Upper lobe of left lung (tissue), 6 donors: ENCODE results near the gene CRYGA. TPM values are rescaled to one million over a fixed set of nuclear protein-coding genes. Genes with fewer than 3 reads are reported as not detected.

ENCODE experiments used
- ATAC-seq, 2 donors: fragments of 200-7000 bp; cut with Tn5 transposase; one replicate each; pipeline ENCODE4 v1.9.1; 2022; ENCODE audit warnings: mild to moderate bottlenecking in 2 of 2, moderate library complexity in 2 of 2; ENCODE audit not compliant: low FRiP score in 2 of 2
- DNase-seq, 2 donors: peaks; one replicate each; pipeline ENCODE4 v3.0.0-alpha.2; 2019 to 2020
- H3K27ac ChIP-seq, 4 donors: fragments of 200-600 bp; sonication (generic); one replicate each; pipeline ENCODE4 v1.5.1; 2016 to 2019
- H3K27me3 ChIP-seq, 4 donors: fragments of 200-600 bp; sonication (generic); one replicate each; pipeline ENCODE4 v1.5.1; 2017 to 2019
- H3K36me3 ChIP-seq, 4 donors: fragments of 200-600 bp; sonication (generic); one replicate each; pipeline ENCODE4 v1.5.1; 2016 to 2019
- H3K4me1 ChIP-seq, 4 donors: fragments of 200-600 bp; sonication (generic); one replicate each; pipeline ENCODE4 v1.5.1; 2018 to 2019
- H3K4me3 ChIP-seq, 4 donors: fragments of 200-600 bp; sonication (generic); one replicate each; pipeline ENCODE4 v1.5.1; 2017 to 2019; ENCODE audit warnings: mild to moderate bottlenecking in 2 of 4, moderate library complexity in 1 of 4
- H3K9me3 ChIP-seq, 4 donors: fragments of 200-600 bp; sonication (generic); one replicate each; pipeline ENCODE4 v1.5.1; 2018 to 2019
- EP300 ChIP-seq, 4 donors: sonication (generic); formaldehyde crosslinking; IDR thresholded peaks; one replicate each; pipeline ENCODE4 v1.5.1; 2017; ENCODE audit warnings: antibody characterized with exemption in 4 of 4, control low read depth in 2 of 4
- POLR2A ChIP-seq, 4 donors: fragments of 450-650 bp; IDR thresholded peaks; one replicate each; pipeline ENCODE4 v1.5.1; 2016 to 2017; ENCODE audit warnings: antibody characterized with exemption in 4 of 4, mild to moderate bottlenecking in 2 of 4
- POLR2AphosphoS5 ChIP-seq, 2 donors: sonication (generic); formaldehyde crosslinking; IDR thresholded peaks; one replicate each; pipeline ENCODE4 v1.5.1; 2017; ENCODE audit warnings: antibody characterized with exemption in 2 of 2
- WGBS, 2 donors: methylation state at CpG; one replicate each; pipeline ENCODE4 v1.1.5; 2017 to 2018; 5-methylcytosine and 5-hydroxymethylcytosine counted together
- total RNA-seq, 6 donors: library from RNA; depleted of rRNA in 4 of 6; stranded (reverse); fragments of >200 nt in 4 of 6; gene quantifications; one replicate each; pipeline versions ENCODE4 v1.1.0 to v1.2.1, GENCODE V29; 2016 to 2021
- TF ChIP-seq, protein P1 (sequence below), 6 experiments: fragments of 450-650 bp in 4 of 6; fragments of 200-600 bp in 2 of 6; sonication (generic) in 2 of 6; IDR thresholded peaks; one replicate each; pipeline ENCODE4 v1.5.1; 2016 to 2019; ENCODE audit warnings: antibody characterized with exemption in 6 of 6
- donor health status: DM: no; HTN: no; CAD: no; lungs with moderate emphysema.
- donor health status: DM: no; HTN: yes; CAD: no; lungs with severe emphysema.

Gene CRYGA
- total RNA-seq, 6 donors from 2014 or later, result not detected

DNA sequence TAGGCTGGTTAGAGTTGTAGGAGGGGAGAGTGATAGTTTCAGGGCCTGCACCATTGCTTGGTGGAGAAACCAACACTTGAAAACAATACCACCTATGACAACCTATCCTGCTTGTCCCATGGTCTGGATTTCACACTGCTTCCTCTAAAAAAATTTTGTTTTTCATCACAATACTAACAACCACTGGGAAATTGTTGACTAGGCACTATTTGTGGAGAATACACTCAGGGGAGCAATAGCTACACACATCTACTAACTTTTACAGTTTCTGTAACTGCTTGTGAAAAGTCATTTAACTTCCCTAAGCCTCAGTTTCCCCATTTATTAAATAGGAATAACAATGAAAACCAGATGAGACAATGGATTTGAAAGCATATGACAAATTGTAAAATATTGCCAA is 13.3 kb downstream of the CRYGA start:
- Histone ChIP-seq H3K36me3 (no peaks in the 10 kb centered on the region), H3K27me3 (no peaks in the 10 kb centered on the region), H3K4me3 (no peak overlapping the region), H3K9me3 (no peaks in the 10 kb centered on the region), H3K27ac (no peak overlapping the region), H3K4me1 (no peaks in the 10 kb centered on the region)
- no peak for DNase-seq
- no peak for TF ChIP-seq EP300 (IDR thresholded peaks at IDR 0.05)
- TF ChIP-seq POLR2AphosphoS5 (IDR thresholded peaks at IDR 0.05), result no peak
- no peak for TF ChIP-seq POLR2A (IDR thresholded peaks at IDR 0.05)
- TF ChIP-seq, protein P1, sequence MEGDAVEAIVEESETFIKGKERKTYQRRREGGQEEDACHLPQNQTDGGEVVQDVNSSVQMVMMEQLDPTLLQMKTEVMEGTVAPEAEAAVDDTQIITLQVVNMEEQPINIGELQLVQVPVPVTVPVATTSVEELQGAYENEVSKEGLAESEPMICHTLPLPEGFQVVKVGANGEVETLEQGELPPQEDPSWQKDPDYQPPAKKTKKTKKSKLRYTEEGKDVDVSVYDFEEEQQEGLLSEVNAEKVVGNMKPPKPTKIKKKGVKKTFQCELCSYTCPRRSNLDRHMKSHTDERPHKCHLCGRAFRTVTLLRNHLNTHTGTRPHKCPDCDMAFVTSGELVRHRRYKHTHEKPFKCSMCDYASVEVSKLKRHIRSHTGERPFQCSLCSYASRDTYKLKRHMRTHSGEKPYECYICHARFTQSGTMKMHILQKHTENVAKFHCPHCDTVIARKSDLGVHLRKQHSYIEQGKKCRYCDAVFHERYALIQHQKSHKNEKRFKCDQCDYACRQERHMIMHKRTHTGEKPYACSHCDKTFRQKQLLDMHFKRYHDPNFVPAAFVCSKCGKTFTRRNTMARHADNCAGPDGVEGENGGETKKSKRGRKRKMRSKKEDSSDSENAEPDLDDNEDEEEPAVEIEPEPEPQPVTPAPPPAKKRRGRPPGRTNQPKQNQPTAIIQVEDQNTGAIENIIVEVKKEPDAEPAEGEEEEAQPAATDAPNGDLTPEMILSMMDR (IDR thresholded peaks at IDR 0.05), result no peak
- no peak for ATAC-seq

DNA sequence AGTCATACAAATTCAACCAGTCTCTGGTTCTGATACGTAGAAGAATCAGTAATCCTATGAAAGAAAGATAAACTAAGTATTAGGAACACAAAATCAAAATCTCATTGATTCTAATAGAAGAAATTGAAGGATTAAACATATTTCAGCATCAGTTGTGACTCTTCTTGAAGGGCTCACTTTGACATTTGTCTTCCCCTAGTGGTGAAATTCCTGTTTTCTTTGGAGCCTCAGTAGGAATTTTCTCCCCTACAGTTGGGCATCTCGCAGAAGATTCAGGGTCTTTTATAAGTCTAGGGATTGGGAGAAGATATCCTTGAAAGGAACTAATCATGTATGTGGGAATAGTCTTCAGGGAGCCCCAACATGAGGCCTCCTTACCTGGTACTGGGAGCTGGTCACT is 14.6 kb downstream of the CRYGA start:
- no peak overlapping the region for H3K4me3 ChIP-seq
- H3K27ac ChIP-seq, result no peak overlapping the region
- DNase-seq (no peak), ATAC-seq (no peak)
- no peaks in the 10 kb centered on the region for H3K4me1 ChIP-seq
- no peaks in the 10 kb centered on the region for H3K27me3 ChIP-seq
- no peaks in the 10 kb centered on the region for H3K36me3 ChIP-seq
- 64 to 74% methylated on average over 2 of the region's 2 CpGs for WGBS, 2 donors
- TF ChIP-seq, protein P1 (IDR thresholded peaks at IDR 0.05), result no peak
- TF ChIP-seq POLR2A (IDR thresholded peaks at IDR 0.05), result no peak
- no peak for TF ChIP-seq POLR2AphosphoS5 (IDR thresholded peaks at IDR 0.05)
- H3K9me3 ChIP-seq, result no peaks in the 10 kb centered on the region

DNA sequence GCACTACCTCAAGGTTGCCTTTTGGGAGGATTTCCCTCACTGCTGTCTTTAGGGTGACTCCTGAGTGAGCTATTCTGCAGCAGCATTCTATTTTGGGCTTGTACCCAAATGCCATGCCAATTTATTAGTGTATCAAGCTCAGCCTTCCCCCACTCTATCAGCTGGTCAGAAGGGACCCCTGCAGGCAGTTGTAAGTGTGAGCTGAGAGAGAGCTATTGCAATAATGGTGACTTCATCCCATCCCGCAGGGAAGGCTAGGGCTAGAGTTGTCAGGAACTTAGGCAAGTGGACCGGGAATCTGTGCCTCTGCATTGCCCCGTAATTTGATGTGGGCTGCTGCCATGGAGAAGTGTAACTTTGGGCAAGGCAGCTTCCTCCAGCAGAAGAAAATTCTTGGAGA is 15.6 kb downstream of the CRYGA start:
- DNase-seq (no peak), ATAC-seq (no peak)
- no peaks in the 10 kb centered on the region for H3K27me3 ChIP-seq
- H3K4me1 ChIP-seq, result no peaks in the 10 kb centered on the region
- H3K9me3 ChIP-seq, result no peaks in the 10 kb centered on the region
- no peaks in the 10 kb centered on the region for H3K36me3 ChIP-seq
- no peak overlapping the region for H3K27ac ChIP-seq
- TF ChIP-seq EP300 (IDR thresholded peaks at IDR 0.05), result no peak
- TF ChIP-seq, protein P1 (IDR thresholded peaks at IDR 0.05), result no peak
- no peak for TF ChIP-seq POLR2AphosphoS5 (IDR thresholded peaks at IDR 0.05)
- no peak for TF ChIP-seq POLR2A (IDR thresholded peaks at IDR 0.05)
- WGBS, 2 donors, result 75 to 77% methylated on average over 3 of the region's 3 CpGs
- no peak overlapping the region for H3K4me3 ChIP-seq

DNA sequence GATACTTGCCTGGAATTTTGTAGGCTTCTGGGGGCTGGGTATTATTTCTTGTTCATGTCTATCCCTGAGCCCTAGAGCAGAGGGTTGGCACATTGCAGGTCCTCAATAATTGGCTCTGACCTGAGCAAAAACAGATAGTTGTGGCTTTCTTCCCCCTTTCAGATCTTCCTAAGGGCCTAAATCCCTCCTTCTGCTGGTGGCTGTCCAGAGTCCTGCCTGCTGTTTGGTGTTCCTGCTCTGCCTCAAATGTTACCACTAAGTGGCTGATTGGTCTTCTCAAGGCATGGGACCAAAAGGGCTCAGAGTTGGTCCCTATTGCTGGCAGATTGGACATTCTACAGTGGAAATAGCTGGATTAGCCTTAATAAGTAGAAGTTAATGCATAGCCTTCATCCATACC is 16.4 kb downstream of the CRYGA start:
- Histone ChIP-seq H3K36me3 (no peaks in the 10 kb centered on the region), H3K9me3 (no peaks in the 10 kb centered on the region), H3K4me3 (no peak overlapping the region), H3K4me1 (no peaks in the 10 kb centered on the region), H3K27me3 (no peaks in the 10 kb centered on the region), H3K27ac (no peak overlapping the region)
- ATAC-seq (no peak), DNase-seq (no peak)
- TF ChIP-seq, protein P1 (IDR thresholded peaks at IDR 0.05), result no peak
- TF ChIP-seq POLR2A (IDR thresholded peaks at IDR 0.05) (no peak), EP300 (IDR thresholded peaks at IDR 0.05) (no peak)

DNA sequence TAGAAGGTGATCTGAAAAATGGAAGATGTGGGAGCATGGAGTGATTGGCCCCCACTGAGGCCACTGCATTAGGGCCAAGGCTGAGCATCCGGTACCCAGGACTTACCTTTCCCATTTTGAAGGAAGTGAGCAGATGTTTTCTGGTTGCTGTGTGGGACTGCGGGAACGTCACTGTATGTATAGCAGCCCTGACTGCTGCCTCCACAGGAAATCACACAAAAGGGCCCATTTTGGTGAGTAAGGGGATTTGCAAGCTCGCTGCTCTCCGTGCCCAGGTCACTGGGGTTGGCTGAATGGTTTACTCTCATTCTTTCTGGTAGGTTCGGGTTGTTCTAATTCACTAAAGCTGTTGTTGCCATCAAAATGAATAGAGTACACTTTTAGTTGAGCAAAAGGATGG is 17.4 kb downstream of the CRYGA start, which contains the start of gene CRYGB:
Gene CRYGB, minus strand, starts transcription at position 153 of the 400 bp plus-strand sequence. Its CDS starts 38 bp downstream, at position 115.
- no peak for DNase-seq
- TF ChIP-seq POLR2AphosphoS5 (IDR thresholded peaks at IDR 0.05), result no peak
- no peak for TF ChIP-seq POLR2A (IDR thresholded peaks at IDR 0.05)
- Histone ChIP-seq H3K27me3 (no peaks in the 10 kb centered on the region), H3K36me3 (no peaks in the 10 kb centered on the region), H3K4me1 (no peaks in the 10 kb centered on the region), H3K9me3 (no peaks in the 10 kb centered on the region), H3K27ac (no peak within 1 kb of the TSS), H3K4me3 (no peak within 1 kb of the TSS)
- ATAC-seq, result no peak
- 75 to 86% methylated on average over 3 to 6 of the region's 6 CpGs for WGBS, 2 donors
